GM21360 (cell line): ENCODE results near the gene ACVR1C.
"Not testable (repeated sequence)": the region's sequence is repeated elsewhere in the genome, so short reads cannot be mapped to it uniquely, and the experiment has no call there.

ENCODE experiments used
- ATAC-seq: cut with Tn5 transposase; IDR thresholded peaks from one replicate; pipeline ENCODE4 v1.9.1; 2021; ENCODE audit warnings: mild to moderate bottlenecking, moderate library complexity; ENCODE audit not compliant: unreplicated experiment

Gene ACVR1C

DNA sequence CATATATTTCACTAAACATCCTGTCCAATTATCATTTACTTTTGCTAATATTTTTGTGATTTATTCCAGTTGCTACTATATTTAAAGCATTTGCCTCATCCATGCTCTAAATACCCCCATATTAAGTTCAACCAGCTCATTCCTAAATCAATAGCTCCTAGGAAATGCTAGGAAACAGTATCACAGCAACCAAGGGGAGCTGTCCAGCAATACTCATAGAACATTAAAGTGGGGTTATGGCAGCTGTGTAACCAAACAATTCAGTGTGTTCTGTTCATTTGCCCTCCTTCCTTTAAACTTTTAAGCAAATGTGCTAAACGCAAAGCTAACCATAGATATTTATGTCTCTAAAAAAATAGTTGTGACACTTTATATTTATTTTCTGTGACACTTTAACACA is 41.1 kb downstream of the ACVR1C start:
- no peak for ATAC-seq

GRCh38 chr2:157574165-157574564 is 54.5 kb downstream of the ACVR1C start:
- ATAC-seq = no peak

DNA sequence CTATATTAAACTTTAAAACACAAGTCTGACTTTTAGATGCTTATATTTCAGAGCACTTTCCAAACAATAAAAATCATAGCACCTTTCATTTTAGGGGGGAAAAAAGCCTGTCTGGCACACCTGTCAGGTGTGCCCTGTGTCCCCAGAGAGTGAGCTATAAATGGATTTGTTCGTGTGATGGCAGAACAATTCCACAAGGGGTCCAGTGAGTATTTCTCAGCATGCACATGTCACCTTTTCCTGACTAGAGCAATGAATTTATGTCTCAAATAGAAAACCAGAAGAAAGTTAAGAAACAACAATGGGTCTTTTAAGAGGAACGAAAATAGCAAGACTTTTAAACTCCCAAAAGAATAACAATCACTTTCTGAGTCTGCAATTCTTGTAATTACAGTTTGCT is 55.9 kb downstream of the ACVR1C start:
- ATAC-seq = no peak

GRCh38 chr2:157566623-157567022 is 62.0 kb downstream of the ACVR1C start:
- not testable (repeated sequence) for ATAC-seq

- not testable (repeated sequence) for ATAC-seq
These were observed 62.6 kb downstream of the ACVR1C start for GRCh38 chr2:157566113-157566512.

GRCh38 chr2:157565550-157565949 is 63.1 kb downstream of the ACVR1C start:
- ATAC-seq = no peak

GRCh38 chr2:157559890-157560289 is 68.8 kb downstream of the ACVR1C start:
- no peak for ATAC-seq

GRCh38 chr2:157559461-157559860 is 69.2 kb downstream of the ACVR1C start:
- ATAC-seq = no peak

DNA sequence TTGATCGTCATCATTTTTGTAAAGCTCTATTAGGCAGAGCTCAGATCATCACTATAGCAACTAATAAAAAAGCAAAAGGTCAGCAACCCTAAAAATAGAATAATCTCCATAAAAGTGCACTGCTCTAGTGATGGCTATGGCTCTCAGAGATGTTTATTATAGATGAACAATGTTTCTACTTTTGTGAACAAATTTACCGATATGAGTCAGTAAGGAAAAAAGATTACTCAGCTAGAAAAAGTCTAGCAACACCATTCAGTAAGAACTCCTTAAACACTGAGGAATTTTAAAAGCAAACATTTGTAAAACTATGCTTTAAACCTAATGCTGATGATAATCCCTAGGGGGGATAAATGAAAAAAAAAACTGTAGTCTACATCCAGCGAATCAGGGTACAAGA is 69.6 kb downstream of the ACVR1C start:
- no peak for ATAC-seq

DNA sequence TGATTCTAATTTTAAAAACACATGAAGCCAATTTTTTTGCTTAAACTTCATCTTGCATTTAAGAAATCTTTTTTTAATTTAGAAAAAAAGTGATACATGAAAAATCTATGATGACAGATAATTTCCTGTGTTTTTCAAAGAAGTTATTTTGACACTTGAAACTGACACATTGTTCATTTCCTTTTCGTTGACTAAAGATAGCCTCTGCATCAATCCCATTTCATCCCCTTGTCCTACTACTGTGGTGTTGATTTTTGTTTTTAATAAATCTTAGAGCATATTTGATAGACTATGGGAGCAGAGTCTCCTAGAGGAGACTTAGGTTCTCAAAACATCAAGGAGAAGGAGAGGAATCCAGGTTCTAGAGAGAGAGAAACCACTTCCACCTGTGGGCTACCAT is 70.9 kb downstream of the ACVR1C start:
- ATAC-seq = no peak

DNA sequence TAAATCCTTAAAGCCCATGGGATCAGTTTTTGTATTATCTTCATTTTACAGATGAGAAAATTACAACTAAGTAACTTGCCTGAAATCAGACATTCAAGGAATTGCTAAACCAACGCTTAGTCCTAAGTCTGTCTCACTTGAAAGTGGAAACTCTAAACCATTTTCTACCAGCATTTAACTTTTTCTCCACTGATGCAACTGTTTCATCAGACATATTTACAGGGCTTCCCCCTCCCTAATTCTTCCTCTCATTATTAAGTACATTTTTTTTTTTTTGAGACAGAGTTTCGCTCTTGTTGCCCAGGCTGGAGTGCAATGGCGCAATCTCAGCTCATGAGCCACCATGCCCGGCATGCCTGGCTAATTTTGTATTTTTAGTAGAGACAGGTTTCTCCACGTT is 88.6 kb downstream of the ACVR1C start:
- no peak for ATAC-seq

DNA sequence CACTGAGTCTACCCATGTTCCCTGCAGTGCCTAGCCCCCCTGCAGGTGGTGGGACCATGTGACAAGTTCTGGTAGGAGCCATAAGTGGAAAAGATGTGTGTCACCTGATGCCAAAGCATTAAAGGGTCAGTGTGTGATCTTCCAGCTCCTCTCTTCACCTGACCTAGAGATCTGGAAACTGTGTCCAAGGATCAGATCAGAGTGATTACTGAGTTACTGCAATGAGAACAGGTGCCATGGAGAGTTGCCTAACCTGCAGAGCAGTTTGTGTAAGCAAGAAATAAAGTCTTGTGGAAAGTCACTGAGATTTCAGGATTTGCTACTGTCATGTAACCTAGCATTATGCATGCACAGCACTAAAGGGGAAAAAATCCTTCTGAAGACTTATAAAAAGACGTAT is 90.6 kb downstream of the ACVR1C start:
- no peak for ATAC-seq

DNA sequence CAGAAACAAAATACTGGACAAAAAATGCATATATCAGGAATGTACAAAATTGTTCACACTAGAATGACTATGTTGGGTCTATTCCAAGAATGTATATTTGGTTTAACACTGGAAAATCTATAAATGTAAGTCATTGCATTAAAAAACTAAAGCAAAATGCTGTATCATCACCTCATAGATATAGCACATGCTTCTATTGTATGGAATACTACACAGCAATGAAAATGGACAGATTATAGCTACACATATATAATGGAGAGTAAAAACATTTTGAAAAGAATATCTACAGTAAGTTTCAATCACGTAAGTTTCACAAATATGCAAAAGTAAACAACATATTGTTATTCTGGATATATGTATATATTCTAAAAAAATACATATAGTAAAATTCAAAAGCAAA is 91.8 kb downstream of the ACVR1C start:
- no peak for ATAC-seq

DNA sequence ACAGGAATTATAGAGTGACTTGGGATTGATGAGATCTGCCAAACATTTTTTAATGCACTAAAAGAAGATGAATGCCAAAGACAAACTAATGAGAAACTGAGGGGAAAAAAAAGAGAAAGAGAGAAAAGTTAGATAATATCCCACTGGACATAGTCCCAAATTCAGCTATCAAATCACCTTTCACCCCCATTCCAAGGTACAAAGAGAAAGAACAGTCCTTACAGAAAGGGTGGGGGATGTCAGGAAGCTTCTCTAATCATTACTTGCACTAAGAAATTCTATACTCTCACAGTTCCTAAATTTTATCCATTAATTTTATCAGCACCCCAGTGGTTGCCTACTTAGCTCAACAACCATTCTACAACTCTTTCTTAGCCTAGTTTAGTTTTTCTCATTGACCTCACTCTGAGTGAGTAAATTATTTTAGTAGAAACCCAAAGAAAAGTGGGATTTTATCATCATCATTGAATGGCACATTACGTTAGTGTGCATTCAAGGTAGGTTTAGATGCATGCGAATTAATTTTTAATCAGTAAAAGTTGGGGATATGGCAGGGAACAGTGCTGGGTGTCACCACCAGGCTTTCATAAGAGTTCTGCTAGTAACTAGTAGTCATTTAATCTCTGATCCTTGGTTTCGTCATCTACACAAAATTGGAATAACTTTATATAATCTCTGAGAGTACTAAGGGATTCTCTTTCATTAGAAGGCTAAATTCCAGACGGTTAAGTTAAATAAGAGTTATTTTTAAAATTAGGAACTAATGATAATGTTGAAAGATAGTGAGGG is 99.5 kb downstream of the ACVR1C start:
- no peak for ATAC-seq

DNA sequence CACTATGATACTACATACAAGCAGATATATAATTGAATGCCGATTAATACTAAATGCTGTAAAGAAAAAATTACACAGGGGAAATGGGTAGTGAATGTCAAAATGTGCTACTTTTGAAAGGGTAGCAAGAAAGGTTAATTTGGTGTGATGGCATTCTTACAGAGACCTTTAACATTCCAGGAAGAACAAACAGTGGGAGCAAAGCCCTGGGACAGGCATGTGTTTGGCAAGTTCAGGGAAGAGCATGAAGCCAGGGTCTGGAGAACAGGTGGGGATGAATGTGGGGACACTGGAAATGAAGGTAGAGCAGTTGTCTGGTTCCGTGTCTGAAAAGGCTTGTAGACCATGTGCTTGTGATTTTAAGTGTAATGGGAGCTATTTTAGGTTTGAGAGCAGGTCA is 102.6 kb downstream of the ACVR1C start:
- ATAC-seq = no peak

- ATAC-seq = no peak
These were observed 105.1 kb downstream of the ACVR1C start for GRCh38 chr2:157523270-157524247.

DNA sequence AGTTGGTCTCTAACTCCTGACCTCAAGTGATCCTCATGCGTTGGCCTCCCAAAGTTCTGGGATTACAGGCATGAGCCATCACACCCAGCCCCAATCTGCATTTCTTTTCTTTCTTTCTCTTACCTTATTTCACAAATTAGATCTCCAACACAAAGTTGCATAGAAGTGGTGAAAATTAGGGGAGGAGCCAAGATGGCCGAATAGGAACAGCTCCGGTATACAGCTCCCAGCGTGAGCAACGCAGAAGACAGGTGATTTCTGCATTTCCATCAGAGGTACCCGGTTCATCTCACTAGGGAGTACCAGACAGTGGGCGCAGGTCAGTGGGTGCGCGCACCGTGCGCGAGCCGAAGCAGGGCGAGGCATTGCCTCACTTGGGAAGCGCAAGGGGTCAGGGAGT is 113.7 kb downstream of the ACVR1C start:
- not testable (repeated sequence) for ATAC-seq

GRCh38 chr2:157509744-157510143 is 118.9 kb downstream of the ACVR1C start:
- ATAC-seq = no peak

- ATAC-seq = no peak
These were observed 120.0 kb downstream of the ACVR1C start for GRCh38 chr2:157508676-157509075.

- no peak for ATAC-seq
These were observed 122.1 kb downstream of the ACVR1C start for GRCh38 chr2:157506586-157506985.

DNA sequence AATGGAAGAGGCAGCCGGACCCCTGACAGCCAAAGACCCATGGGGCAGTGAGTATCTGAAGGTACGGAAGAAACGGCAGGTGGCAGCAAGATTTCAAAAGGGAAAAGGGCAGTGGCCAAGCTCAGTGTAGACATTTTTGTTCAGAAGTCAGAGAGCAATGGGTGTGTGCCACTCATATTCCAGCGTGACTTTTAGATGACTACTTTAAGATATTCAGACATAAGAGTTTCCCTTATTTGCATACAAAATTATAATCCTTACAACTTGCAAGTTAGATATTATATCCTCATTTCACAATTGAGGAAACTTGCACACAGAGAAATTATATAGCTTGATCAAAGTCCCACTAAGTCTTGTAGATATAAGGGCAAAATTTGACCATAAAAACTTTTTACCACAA is 124.0 kb downstream of the ACVR1C start:
- ATAC-seq = no peak

GRCh38 chr2:157501026-157501425 is 127.6 kb downstream of the ACVR1C start:
- no peak for ATAC-seq
